ENCODE measurements around the gene C4B. TPM values are rescaled to one million over a fixed set of nuclear protein-coding genes. Genes with fewer than 3 reads are reported as not detected.

C4B gene
- total RNA-seq, 1 experiment from 2014 or later: 8.8 TPM

DNA sequence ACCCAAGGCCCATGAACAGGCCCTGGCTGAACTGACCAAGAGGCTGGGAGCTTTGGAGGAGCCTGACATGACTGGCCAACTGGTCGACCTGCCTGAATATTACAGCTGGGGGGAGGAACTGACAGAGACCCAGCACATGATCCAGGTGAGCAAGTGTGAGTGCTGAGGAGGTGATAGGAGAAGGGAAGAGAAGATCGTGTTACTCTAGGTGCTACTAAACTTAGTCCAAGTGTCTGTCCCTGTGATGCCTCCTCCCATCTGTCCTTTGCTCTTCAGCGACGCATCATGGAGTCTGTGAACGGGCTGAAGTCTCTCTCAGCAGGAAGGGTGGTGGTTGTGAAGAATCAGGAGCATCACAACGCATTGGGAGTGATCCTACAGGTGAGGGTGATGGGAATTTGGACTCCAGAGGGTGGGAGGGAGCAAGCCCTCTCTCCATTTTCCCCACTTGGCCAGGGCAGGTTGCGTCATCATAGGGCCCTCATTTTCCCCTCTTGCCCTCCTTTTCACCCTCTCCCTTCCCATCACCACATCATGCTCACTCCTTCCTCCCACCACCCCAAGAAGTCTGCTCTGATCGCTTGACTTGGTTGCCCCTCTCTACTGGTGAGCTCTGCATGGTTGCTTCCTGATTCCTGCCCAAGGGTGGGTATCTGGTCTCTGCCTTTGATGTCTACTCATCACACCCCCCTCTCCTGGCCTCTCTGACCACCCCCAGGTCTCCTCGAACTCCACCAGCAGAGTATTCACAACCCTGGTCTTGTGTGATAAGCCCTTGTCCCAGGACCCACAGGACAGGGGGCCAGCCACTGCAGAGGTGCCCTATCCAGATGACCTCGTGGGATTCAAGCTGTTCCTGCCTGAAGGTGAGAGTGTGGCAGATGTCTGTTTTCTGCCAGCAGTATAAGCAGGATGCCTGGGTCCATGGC is 47.3 kb upstream of the C4B start:
- peaks cover 6% of the 10 kb centered on the region; the same call in 1 of the 2 replicates for H3K4me1 ChIP-seq (ENCODE audit: control insufficient read depth, insufficient read depth, low read length)
- no TSS peak for BruUV-seq (replicated peaks)
- no peaks in the 10 kb centered on the region for H3K9me3 ChIP-seq (ENCODE audit: control insufficient read depth, insufficient read depth, low read depth, low read length)
- intact Hi-C loops (cut with micrococcal nuclease; ENCODE audit: unreplicated experiment) (no loop called here), in situ Hi-C loops (cut with HindIII; ENCODE audit: low pct_unique_long_range_greater_than_20kb, low sequenced_read_pairs) (no loop called here)
- H3K27me3 ChIP-seq (ENCODE audit: control insufficient read depth, insufficient read depth, low read length): no peaks in the 10 kb centered on the region
- ATAC-seq (no peak), DNase-seq (ENCODE audit: low read depth, low spot score) (no peak)
- ChIA-PET CTCF (interaction anchor here (0.6 kb wide), 1 partner anchor 192 kb away, joined by 7 read pairs; no protein-coding TSS in a partner anchor), POLR2A (no interaction called here)
- no peak overlapping the region for H3K27ac ChIP-seq (ENCODE audit: low read length)
- H3K36me3 ChIP-seq (ENCODE audit: control insufficient read depth, insufficient read depth, low read length): peaks cover 11% of the 10 kb centered on the region; the same call in 1 of the 2 replicates
- no peak overlapping the region for H3K4me3 ChIP-seq (ENCODE audit: low read depth in 2 of 2, low read length in 2 of 2)
- TF ChIP-seq SIN3A (IDR thresholded peaks at IDR 0.05; ENCODE audit: borderline replicate concordance, insufficient read depth, low read depth, low read length) (no peak), POLR2AphosphoS5 (IDR thresholded peaks at IDR 0.05; ENCODE audit: low read depth, low read length) (no peak), TCF7L2 (IDR thresholded peaks at IDR 0.05; ENCODE audit: low read depth, low read length) (no peak)
- TF ChIP-seq, protein P1, sequence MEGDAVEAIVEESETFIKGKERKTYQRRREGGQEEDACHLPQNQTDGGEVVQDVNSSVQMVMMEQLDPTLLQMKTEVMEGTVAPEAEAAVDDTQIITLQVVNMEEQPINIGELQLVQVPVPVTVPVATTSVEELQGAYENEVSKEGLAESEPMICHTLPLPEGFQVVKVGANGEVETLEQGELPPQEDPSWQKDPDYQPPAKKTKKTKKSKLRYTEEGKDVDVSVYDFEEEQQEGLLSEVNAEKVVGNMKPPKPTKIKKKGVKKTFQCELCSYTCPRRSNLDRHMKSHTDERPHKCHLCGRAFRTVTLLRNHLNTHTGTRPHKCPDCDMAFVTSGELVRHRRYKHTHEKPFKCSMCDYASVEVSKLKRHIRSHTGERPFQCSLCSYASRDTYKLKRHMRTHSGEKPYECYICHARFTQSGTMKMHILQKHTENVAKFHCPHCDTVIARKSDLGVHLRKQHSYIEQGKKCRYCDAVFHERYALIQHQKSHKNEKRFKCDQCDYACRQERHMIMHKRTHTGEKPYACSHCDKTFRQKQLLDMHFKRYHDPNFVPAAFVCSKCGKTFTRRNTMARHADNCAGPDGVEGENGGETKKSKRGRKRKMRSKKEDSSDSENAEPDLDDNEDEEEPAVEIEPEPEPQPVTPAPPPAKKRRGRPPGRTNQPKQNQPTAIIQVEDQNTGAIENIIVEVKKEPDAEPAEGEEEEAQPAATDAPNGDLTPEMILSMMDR (IDR thresholded peaks at IDR 0.05): no peak
- TF ChIP-seq, protein P2, sequence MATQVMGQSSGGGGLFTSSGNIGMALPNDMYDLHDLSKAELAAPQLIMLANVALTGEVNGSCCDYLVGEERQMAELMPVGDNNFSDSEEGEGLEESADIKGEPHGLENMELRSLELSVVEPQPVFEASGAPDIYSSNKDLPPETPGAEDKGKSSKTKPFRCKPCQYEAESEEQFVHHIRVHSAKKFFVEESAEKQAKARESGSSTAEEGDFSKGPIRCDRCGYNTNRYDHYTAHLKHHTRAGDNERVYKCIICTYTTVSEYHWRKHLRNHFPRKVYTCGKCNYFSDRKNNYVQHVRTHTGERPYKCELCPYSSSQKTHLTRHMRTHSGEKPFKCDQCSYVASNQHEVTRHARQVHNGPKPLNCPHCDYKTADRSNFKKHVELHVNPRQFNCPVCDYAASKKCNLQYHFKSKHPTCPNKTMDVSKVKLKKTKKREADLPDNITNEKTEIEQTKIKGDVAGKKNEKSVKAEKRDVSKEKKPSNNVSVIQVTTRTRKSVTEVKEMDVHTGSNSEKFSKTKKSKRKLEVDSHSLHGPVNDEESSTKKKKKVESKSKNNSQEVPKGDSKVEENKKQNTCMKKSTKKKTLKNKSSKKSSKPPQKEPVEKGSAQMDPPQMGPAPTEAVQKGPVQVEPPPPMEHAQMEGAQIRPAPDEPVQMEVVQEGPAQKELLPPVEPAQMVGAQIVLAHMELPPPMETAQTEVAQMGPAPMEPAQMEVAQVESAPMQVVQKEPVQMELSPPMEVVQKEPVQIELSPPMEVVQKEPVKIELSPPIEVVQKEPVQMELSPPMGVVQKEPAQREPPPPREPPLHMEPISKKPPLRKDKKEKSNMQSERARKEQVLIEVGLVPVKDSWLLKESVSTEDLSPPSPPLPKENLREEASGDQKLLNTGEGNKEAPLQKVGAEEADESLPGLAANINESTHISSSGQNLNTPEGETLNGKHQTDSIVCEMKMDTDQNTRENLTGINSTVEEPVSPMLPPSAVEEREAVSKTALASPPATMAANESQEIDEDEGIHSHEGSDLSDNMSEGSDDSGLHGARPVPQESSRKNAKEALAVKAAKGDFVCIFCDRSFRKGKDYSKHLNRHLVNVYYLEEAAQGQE (IDR thresholded peaks at IDR 0.05; ENCODE audit: insufficient read depth in 1 of 2, low read depth in 2 of 2, low read length in 1 of 2): no peak

DNA sequence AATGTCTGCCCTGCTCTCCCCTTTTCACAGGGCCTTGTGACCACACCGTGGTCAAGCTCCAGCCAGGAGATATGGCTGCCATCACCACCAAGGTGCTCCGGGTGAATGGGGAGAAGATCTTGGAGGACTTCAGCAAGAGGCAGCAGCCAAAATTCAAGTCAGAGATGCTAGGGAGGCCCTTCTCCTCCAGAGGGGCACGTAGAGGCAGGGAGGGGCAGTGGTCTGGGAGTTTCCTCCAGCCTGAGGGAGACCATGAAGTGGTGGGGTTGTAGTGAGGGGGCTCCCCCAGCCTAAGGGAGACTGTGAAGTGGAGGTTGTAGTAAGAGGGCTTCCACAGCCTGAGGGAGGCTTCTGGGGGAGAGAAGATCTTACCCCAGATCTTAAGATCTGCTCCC is 46.7 kb upstream of the C4B start:
- Histone ChIP-seq H3K36me3 (ENCODE audit: control insufficient read depth, insufficient read depth, low read length) (peaks cover 11% of the 10 kb centered on the region; the same call in 1 of the 2 replicates), H3K4me1 (ENCODE audit: control insufficient read depth, insufficient read depth, low read length) (peaks cover 6% of the 10 kb centered on the region; the same call in 1 of the 2 replicates), H3K27ac (ENCODE audit: low read length) (no peak overlapping the region), H3K27me3 (ENCODE audit: control insufficient read depth, insufficient read depth, low read length) (no peaks in the 10 kb centered on the region), H3K4me3 (ENCODE audit: low read depth in 2 of 2, low read length in 2 of 2) (no peak overlapping the region), H3K9me3 (ENCODE audit: control insufficient read depth, insufficient read depth, low read depth, low read length) (no peaks in the 10 kb centered on the region)
- no peak for DNase-seq (ENCODE audit: low read depth, low spot score)
- intact Hi-C loops (cut with micrococcal nuclease; ENCODE audit: unreplicated experiment): no loop called here
- in situ Hi-C loops (cut with HindIII; ENCODE audit: low pct_unique_long_range_greater_than_20kb, low sequenced_read_pairs): no loop called here
- no peak for ATAC-seq
- ChIA-PET POLR2A (no interaction called here), CTCF (interaction anchor here (0.6 kb wide), 1 partner anchor 192 kb away, joined by 7 read pairs; no protein-coding TSS in a partner anchor)
- TF ChIP-seq TCF7L2 (IDR thresholded peaks at IDR 0.05; ENCODE audit: low read depth, low read length): no peak
- no peak for TF ChIP-seq POLR2AphosphoS5 (IDR thresholded peaks at IDR 0.05; ENCODE audit: low read depth, low read length)
- TF ChIP-seq, protein P1 (IDR thresholded peaks at IDR 0.05): no peak
- no peak for TF ChIP-seq SIN3A (IDR thresholded peaks at IDR 0.05; ENCODE audit: borderline replicate concordance, insufficient read depth, low read depth, low read length)
- TF ChIP-seq, protein P2 (IDR thresholded peaks at IDR 0.05; ENCODE audit: insufficient read depth in 1 of 2, low read depth in 2 of 2, low read length in 1 of 2): no peak
- BruUV-seq (replicated peaks): no TSS peak
